Measurements from ENCODE around the gene RPS15.

RPS15 gene

GRCh38 chr19:1425902-1426301 is 12.3 kb upstream of the RPS15 start:
- H3K4me3 ChIP-seq (ENCODE audit: low read depth in 1 of 5, low read length in 5 of 5): no peak overlapping the region
- H3K36me3 ChIP-seq (ENCODE audit: control insufficient read depth in 5 of 5, insufficient read depth in 5 of 5, low read length in 5 of 5): peaks cover 0 to 93% (median 90%) of the 10 kb centered on the region in 5 donors

GRCh38 chr19:1426736-1427135 is 11.5 kb upstream of the RPS15 start:
- no peaks in the 10 kb centered on the region for H3K4me1 ChIP-seq (ENCODE audit: control insufficient read depth in 5 of 5, insufficient read depth in 5 of 5, low read length in 5 of 5)
- no peaks in the 10 kb centered on the region for H3K9me3 ChIP-seq (ENCODE audit: control insufficient read depth in 5 of 5, low read length in 5 of 5)
- H3K27me3 ChIP-seq (ENCODE audit: control insufficient read depth in 5 of 5, insufficient read depth in 4 of 5, low read length in 5 of 5): no peaks in the 10 kb centered on the region
- no peak overlapping the region for H3K27ac ChIP-seq (ENCODE audit: low read depth, low read length)
- H3K4me3 ChIP-seq (ENCODE audit: low read depth in 1 of 5, low read length in 5 of 5): no peak overlapping the region
- H3K9ac ChIP-seq (ENCODE audit: low read length in 5 of 5): no peak overlapping the region
- H3K36me3 ChIP-seq (ENCODE audit: control insufficient read depth in 5 of 5, insufficient read depth in 5 of 5, low read length in 5 of 5): peaks cover 0 to 90% (median 84%) of the 10 kb centered on the region in 5 donors

More at GRCh38 chr19:1425902-1426301, 12.3 kb upstream of the RPS15 start:
- no peak overlapping the region for H3K27ac ChIP-seq (ENCODE audit: low read depth, low read length)
- no peak overlapping the region for H3K9ac ChIP-seq (ENCODE audit: low read length in 5 of 5)
- no peaks in the 10 kb centered on the region for H3K4me1 ChIP-seq (ENCODE audit: control insufficient read depth in 5 of 5, insufficient read depth in 5 of 5, low read length in 5 of 5)
- no peaks in the 10 kb centered on the region for H3K9me3 ChIP-seq (ENCODE audit: control insufficient read depth in 5 of 5, low read length in 5 of 5)
- H3K27me3 ChIP-seq (ENCODE audit: control insufficient read depth in 5 of 5, insufficient read depth in 4 of 5, low read length in 5 of 5): no peaks in the 10 kb centered on the region

GRCh38 chr19:1427221-1427920 is 10.8 kb upstream of the RPS15 start:
- no peak overlapping the region for H3K27ac ChIP-seq (ENCODE audit: low read depth, low read length)
- peaks cover 0 to 90% (median 84%) of the 10 kb centered on the region in 5 donors for H3K36me3 ChIP-seq (ENCODE audit: control insufficient read depth in 5 of 5, insufficient read depth in 5 of 5, low read length in 5 of 5)
- no peaks in the 10 kb centered on the region for H3K27me3 ChIP-seq (ENCODE audit: control insufficient read depth in 5 of 5, insufficient read depth in 4 of 5, low read length in 5 of 5)
- H3K4me1 ChIP-seq (ENCODE audit: control insufficient read depth in 5 of 5, insufficient read depth in 5 of 5, low read length in 5 of 5): no peaks in the 10 kb centered on the region
- no peaks in the 10 kb centered on the region for H3K9me3 ChIP-seq (ENCODE audit: control insufficient read depth in 5 of 5, low read length in 5 of 5)
- H3K4me3 ChIP-seq (ENCODE audit: low read depth in 1 of 5, low read length in 5 of 5): no peak overlapping the region
- H3K9ac ChIP-seq (ENCODE audit: low read length in 5 of 5): no peak overlapping the region

- H3K36me3 ChIP-seq (ENCODE audit: control insufficient read depth in 5 of 5, insufficient read depth in 5 of 5, low read length in 5 of 5): peaks cover 0 to 90% (median 84%) of the 10 kb centered on the region in 5 donors
- H3K4me3 ChIP-seq (ENCODE audit: low read depth in 1 of 5, low read length in 5 of 5): no peak overlapping the region
- no peak overlapping the region for H3K9ac ChIP-seq (ENCODE audit: low read length in 5 of 5)
- H3K27me3 ChIP-seq (ENCODE audit: control insufficient read depth in 5 of 5, insufficient read depth in 4 of 5, low read length in 5 of 5): no peaks in the 10 kb centered on the region
- H3K27ac ChIP-seq (ENCODE audit: low read depth, low read length): no peak overlapping the region
- H3K9me3 ChIP-seq (ENCODE audit: control insufficient read depth in 5 of 5, low read length in 5 of 5): no peaks in the 10 kb centered on the region
- no peaks in the 10 kb centered on the region for H3K4me1 ChIP-seq (ENCODE audit: control insufficient read depth in 5 of 5, insufficient read depth in 5 of 5, low read length in 5 of 5)
Measured at GRCh38 chr19:1428738-1429391, 9.3 kb upstream of the RPS15 start.

- no peaks in the 10 kb centered on the region for H3K4me1 ChIP-seq (ENCODE audit: control insufficient read depth in 5 of 5, insufficient read depth in 5 of 5, low read length in 5 of 5)
- no peak overlapping the region for H3K9ac ChIP-seq (ENCODE audit: low read length in 5 of 5)
- H3K9me3 ChIP-seq (ENCODE audit: control insufficient read depth in 5 of 5, low read length in 5 of 5): no peaks in the 10 kb centered on the region
- no peaks in the 10 kb centered on the region for H3K27me3 ChIP-seq (ENCODE audit: control insufficient read depth in 5 of 5, insufficient read depth in 4 of 5, low read length in 5 of 5)
- H3K27ac ChIP-seq (ENCODE audit: low read depth, low read length): no peak overlapping the region
- H3K36me3 ChIP-seq (ENCODE audit: control insufficient read depth in 5 of 5, insufficient read depth in 5 of 5, low read length in 5 of 5): peaks cover 0 to 91% (median 85%) of the 10 kb centered on the region in 5 donors
- H3K4me3 ChIP-seq (ENCODE audit: low read depth in 1 of 5, low read length in 5 of 5): no peak overlapping the region
Measured at GRCh38 chr19:1429750-1430149, 8.4 kb upstream of the RPS15 start.

GRCh38 chr19:1430246-1430645 is 8.0 kb upstream of the RPS15 start:
- no peak overlapping the region for H3K27ac ChIP-seq (ENCODE audit: low read depth, low read length)
- no peaks in the 10 kb centered on the region for H3K4me1 ChIP-seq (ENCODE audit: control insufficient read depth in 5 of 5, insufficient read depth in 5 of 5, low read length in 5 of 5)
- H3K27me3 ChIP-seq (ENCODE audit: control insufficient read depth in 5 of 5, insufficient read depth in 4 of 5, low read length in 5 of 5): no peaks in the 10 kb centered on the region
- H3K4me3 ChIP-seq (ENCODE audit: low read depth in 1 of 5, low read length in 5 of 5): no peak overlapping the region
- peaks cover 0 to 90% (median 80%) of the 10 kb centered on the region in 5 donors for H3K36me3 ChIP-seq (ENCODE audit: control insufficient read depth in 5 of 5, insufficient read depth in 5 of 5, low read length in 5 of 5)
- H3K9ac ChIP-seq (ENCODE audit: low read length in 5 of 5): no peak overlapping the region
- no peaks in the 10 kb centered on the region for H3K9me3 ChIP-seq (ENCODE audit: control insufficient read depth in 5 of 5, low read length in 5 of 5)

GRCh38 chr19:1431759-1432506 is 6.3 kb upstream of the RPS15 start:
- H3K27me3 ChIP-seq (ENCODE audit: control insufficient read depth in 5 of 5, insufficient read depth in 4 of 5, low read length in 5 of 5): no peaks in the 10 kb centered on the region
- no peak overlapping the region for H3K27ac ChIP-seq (ENCODE audit: low read depth, low read length)
- H3K9me3 ChIP-seq (ENCODE audit: control insufficient read depth in 5 of 5, low read length in 5 of 5): no peaks in the 10 kb centered on the region
- peak overlapping the region in 1 of 5 donors; percentile 21 for H3K9ac ChIP-seq (ENCODE audit: low read length in 5 of 5)
- H3K4me1 ChIP-seq (ENCODE audit: control insufficient read depth in 5 of 5, insufficient read depth in 5 of 5, low read length in 5 of 5): no peaks in the 10 kb centered on the region
- peaks cover 0 to 78% (median 69%) of the 10 kb centered on the region in 5 donors for H3K36me3 ChIP-seq (ENCODE audit: control insufficient read depth in 5 of 5, insufficient read depth in 5 of 5, low read length in 5 of 5)
- no peak overlapping the region for H3K4me3 ChIP-seq (ENCODE audit: low read depth in 1 of 5, low read length in 5 of 5)

GRCh38 chr19:1432507-1432887 is 5.7 kb upstream of the RPS15 start:
- H3K36me3 ChIP-seq (ENCODE audit: control insufficient read depth in 5 of 5, insufficient read depth in 5 of 5, low read length in 5 of 5): peaks cover 0 to 72% (median 63%) of the 10 kb centered on the region in 5 donors
- H3K9me3 ChIP-seq (ENCODE audit: control insufficient read depth in 5 of 5, low read length in 5 of 5): no peaks in the 10 kb centered on the region
- no peaks in the 10 kb centered on the region for H3K27me3 ChIP-seq (ENCODE audit: control insufficient read depth in 5 of 5, insufficient read depth in 4 of 5, low read length in 5 of 5)
- no peak overlapping the region for H3K4me3 ChIP-seq (ENCODE audit: low read depth in 1 of 5, low read length in 5 of 5)
- H3K9ac ChIP-seq (ENCODE audit: low read length in 5 of 5): no peak overlapping the region
- peaks cover 0 to under 1% (median 0%) of the 10 kb centered on the region in 5 donors for H3K4me1 ChIP-seq (ENCODE audit: control insufficient read depth in 5 of 5, insufficient read depth in 5 of 5, low read length in 5 of 5)
- H3K27ac ChIP-seq (ENCODE audit: low read depth, low read length): no peak overlapping the region

- Histone ChIP-seq H3K4me3 (ENCODE audit: low read depth in 1 of 5, low read length in 5 of 5) (no peak overlapping the region), H3K36me3 (ENCODE audit: control insufficient read depth in 5 of 5, insufficient read depth in 5 of 5, low read length in 5 of 5) (peaks cover 0 to 63% (median 57%) of the 10 kb centered on the region in 5 donors), H3K27ac (ENCODE audit: low read depth, low read length) (no peak overlapping the region), H3K9ac (ENCODE audit: low read length in 5 of 5) (no peak overlapping the region), H3K4me1 (ENCODE audit: control insufficient read depth in 5 of 5, insufficient read depth in 5 of 5, low read length in 5 of 5) (peaks cover 2 to 7% (median 5%) of the 10 kb centered on the region in 5 donors), H3K9me3 (ENCODE audit: control insufficient read depth in 5 of 5, low read length in 5 of 5) (no peaks in the 10 kb centered on the region), H3K27me3 (ENCODE audit: control insufficient read depth in 5 of 5, insufficient read depth in 4 of 5, low read length in 5 of 5) (no peaks in the 10 kb centered on the region)
Measured at GRCh38 chr19:1433119-1434039, 4.8 kb upstream of the RPS15 start.

Data from subcutaneous abdominal adipose tissue (tissue), 5 donors.